Liver (tissue), 9 donors: ENCODE measurements around the gene VN1R5. TPM values are rescaled to one million over a fixed set of nuclear protein-coding genes. Genes with fewer than 3 reads are reported as not detected.

ENCODE experiments used
- DNase-seq: peaks from one replicate; pipeline ENCODE4 v3.0.0-alpha.2; 2017; ENCODE audit warnings: low spot score
- H3K27ac ChIP-seq, 2 donors: one replicate each; pipeline ENCODE4 v1.7.0; 2013; ENCODE audit warnings: inconsistent platforms in 2 of 2, low read length in 2 of 2, control low read depth in 1 of 2, low read depth in 1 of 2, mild to moderate bottlenecking in 1 of 2
- H3K27me3 ChIP-seq, 4 donors: one replicate each; pipeline versions ENCODE4 v1.6.1 to v1.7.0; 2013; ENCODE audit warnings: low read length in 3 of 4, inconsistent platforms in 1 of 4, mild to moderate bottlenecking in 1 of 4, moderate library complexity in 1 of 4; ENCODE audit not compliant: control insufficient read depth in 4 of 4, insufficient read depth in 4 of 4
- H3K36me3 ChIP-seq, 4 donors: one replicate each; pipeline versions ENCODE4 v1.6.1 to v1.7.0; 2013; ENCODE audit warnings: low read length in 3 of 4, mild to moderate bottlenecking in 3 of 4, low read depth in 1 of 4, moderate library complexity in 1 of 4; ENCODE audit not compliant: control insufficient read depth in 4 of 4, insufficient read depth in 3 of 4
- H3K4me1 ChIP-seq, 4 donors: one replicate each; pipeline versions ENCODE4 v1.6.1 to v1.7.0; 2013; ENCODE audit warnings: low read length in 3 of 4, mild to moderate bottlenecking in 3 of 4, moderate library complexity in 1 of 4; ENCODE audit not compliant: control insufficient read depth in 4 of 4, insufficient read depth in 4 of 4
- H3K4me3 ChIP-seq, 3 donors: one replicate each; pipeline versions ENCODE4 v1.6.1 to v1.7.0; 2013; ENCODE audit warnings: low read length in 3 of 3, control low read depth in 1 of 3, low read depth in 1 of 3, mild to moderate bottlenecking in 1 of 3
- H3K9ac ChIP-seq, 2 donors: one replicate each; pipeline ENCODE4 v1.7.0; 2013; ENCODE audit warnings: low read length in 2 of 2, mild to moderate bottlenecking in 2 of 2, moderate library complexity in 2 of 2, control low read depth in 1 of 2, low read depth in 1 of 2
- H3K9me3 ChIP-seq, 4 donors: one replicate each; pipeline versions ENCODE4 v1.6.1 to v1.7.0; 2013; ENCODE audit warnings: low read length in 3 of 4; ENCODE audit not compliant: control insufficient read depth in 4 of 4
- EGR1 ChIP-seq, 2 donors: IDR thresholded peaks; 2 replicates each; pipeline ENCODE4 v1.6.1; 2016 to 2018; ENCODE audit warnings: antibody characterized with exemption in 2 of 2, low read depth in 2 of 2
- FOXA1 ChIP-seq: IDR thresholded peaks from 2 replicates; pipeline ENCODE4 v1.6.1; 2016; ENCODE audit warnings: antibody characterized with exemption
- FOXA2 ChIP-seq: IDR thresholded peaks from 2 replicates; pipeline ENCODE4 v1.6.1; 2016; ENCODE audit warnings: antibody characterized with exemption
- GABPA ChIP-seq, 2 donors: IDR thresholded peaks in 1 of 2; conservative IDR thresholded peaks in 1 of 2; 2 replicates each; pipeline ENCODE4 v1.6.1; 2016; ENCODE audit warnings: antibody characterized with exemption in 2 of 2, mild to moderate bottlenecking in 1 of 2, moderate library complexity in 1 of 2
- HNF4A ChIP-seq, 2 donors: conservative IDR thresholded peaks; 2 replicates each; pipeline ENCODE4 v1.6.1; 2016; ENCODE audit warnings: antibody characterized with exemption in 2 of 2, mild to moderate bottlenecking in 2 of 2
- HNF4G ChIP-seq: IDR thresholded peaks from 2 replicates; pipeline ENCODE4 v1.6.1; 2016; ENCODE audit warnings: antibody characterized with exemption
- JUND ChIP-seq, 2 donors: IDR thresholded peaks; 2 replicates each; pipeline ENCODE4 v1.6.1; 2016; ENCODE audit warnings: antibody characterized with exemption in 2 of 2
- NR2F2 ChIP-seq: IDR thresholded peaks from 2 replicates; pipeline ENCODE4 v1.6.1; 2016; ENCODE audit warnings: antibody characterized with exemption
- RAD21 ChIP-seq, 2 donors: IDR thresholded peaks; 2 replicates each; pipeline ENCODE4 v1.6.1; 2016; ENCODE audit warnings: antibody characterized with exemption in 2 of 2, mild to moderate bottlenecking in 2 of 2
- RXRA ChIP-seq, 2 donors: IDR thresholded peaks; 2 replicates each; pipeline ENCODE4 v1.6.1; 2017 to 2018; ENCODE audit warnings: antibody characterized with exemption in 2 of 2, mild to moderate bottlenecking in 1 of 2
- SP1 ChIP-seq: IDR thresholded peaks from 2 replicates; pipeline ENCODE4 v1.6.1; 2018; ENCODE audit warnings: antibody characterized with exemption, mild to moderate bottlenecking
- TAF1 ChIP-seq: conservative IDR thresholded peaks from 2 replicates; pipeline ENCODE4 v1.6.1; 2016; ENCODE audit warnings: antibody characterized with exemption, mild to moderate bottlenecking
- YY1 ChIP-seq: IDR thresholded peaks from 2 replicates; pipeline ENCODE4 v1.6.1; 2016; ENCODE audit warnings: antibody characterized with exemption, mild to moderate bottlenecking
- WGBS: extraction: QIAGEN DNeasy Blood & Tissue Kit; methylation state at CpG from one replicate; pipeline ENCODE4 v1.1.7; 2013; 5-methylcytosine and 5-hydroxymethylcytosine counted together
- polyA plus RNA-seq, 2 donors: library from polyadenylated mRNA; stranded (reverse) in 1 of 2; unstranded in 1 of 2; fragments of 200-250 nt in 1 of 2; fragments of >200 nt in 1 of 2; fragmentation: Nextera tagmentation in 1 of 2; extraction: Ambion mirVana in 1 of 2; gene quantifications; one replicate each; pipeline versions ENCODE4 v1.2.1 to v1.2.3, GENCODE V29; 2013 to 2015
- total RNA-seq, 2 donors: library from RNA; depleted of rRNA; stranded (reverse); fragments of >200 nt; gene quantifications; one replicate each; pipeline ENCODE4 v1.2.3, GENCODE V29; 2014
- TF ChIP-seq, protein P1 (sequence below): IDR thresholded peaks from 2 replicates; pipeline ENCODE4 v1.6.1; 2016; ENCODE audit warnings: antibody characterized with exemption, mild to moderate bottlenecking
- TF ChIP-seq, protein P2 (sequence below): fragments of 150-350 bp; IDR thresholded peaks from 2 replicates; pipeline ENCODE4 v1.5.1; 2017; ENCODE audit warnings: improper control_type of control experiment, low read depth, low read length; ENCODE audit not compliant: missing input control
- TF ChIP-seq, protein P3 (sequence below): IDR thresholded peaks from 2 replicates; pipeline ENCODE4 v1.6.1; 2016; ENCODE audit warnings: antibody characterized with exemption
- TF ChIP-seq, protein P4 (sequence below): IDR thresholded peaks from 2 replicates; pipeline ENCODE4 v1.6.1; 2016; ENCODE audit warnings: antibody characterized with exemption
- TF ChIP-seq, protein P5 (sequence below): IDR thresholded peaks from 2 replicates; pipeline ENCODE4 v1.6.1; 2016; ENCODE audit warnings: antibody characterized with exemption
- donor health status: healthy.
- donor health status: healthy.
- donor health status: healthy.
- donor health status: healthy.
- donor health status: healthy.

VN1R5 gene
- total and polyA plus RNA-seq, 4 donors, result not detected

DNA sequence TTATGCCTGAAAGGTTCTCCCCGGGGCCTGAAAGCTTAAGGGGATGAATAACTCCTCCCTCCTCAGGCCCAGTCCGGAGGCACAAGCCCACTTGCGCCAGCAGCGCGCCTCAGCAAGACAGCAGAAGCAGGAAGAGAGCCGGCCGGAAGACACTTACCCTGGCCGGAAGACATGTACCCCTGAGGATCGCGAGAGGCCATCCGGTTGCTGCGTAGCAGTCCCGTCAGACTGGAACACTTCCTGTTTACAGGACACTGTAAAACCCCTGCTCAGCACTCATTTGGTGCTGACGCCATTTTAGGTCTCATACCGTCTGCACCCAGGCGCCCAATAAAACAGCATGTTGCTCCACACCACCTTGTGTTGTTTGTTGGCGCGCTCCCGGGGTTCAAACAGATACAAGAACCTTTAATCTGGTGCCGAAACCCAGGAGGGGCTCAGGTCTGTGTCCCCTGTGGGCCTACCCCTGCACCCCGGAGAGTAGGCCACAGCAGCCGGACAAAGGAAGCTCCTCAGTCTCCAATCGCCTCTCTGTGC lies 30.3 kb downstream of the VN1R5 start:
- no peak overlapping the region for H3K9ac ChIP-seq
- H3K9me3 ChIP-seq, result peaks cover 0 to 7% (median 3%) of the 10 kb centered on the region in 4 donors
- H3K4me3 ChIP-seq, result no peak overlapping the region
- no peaks in the 10 kb centered on the region for H3K36me3 ChIP-seq
- TF ChIP-seq, protein P1, sequence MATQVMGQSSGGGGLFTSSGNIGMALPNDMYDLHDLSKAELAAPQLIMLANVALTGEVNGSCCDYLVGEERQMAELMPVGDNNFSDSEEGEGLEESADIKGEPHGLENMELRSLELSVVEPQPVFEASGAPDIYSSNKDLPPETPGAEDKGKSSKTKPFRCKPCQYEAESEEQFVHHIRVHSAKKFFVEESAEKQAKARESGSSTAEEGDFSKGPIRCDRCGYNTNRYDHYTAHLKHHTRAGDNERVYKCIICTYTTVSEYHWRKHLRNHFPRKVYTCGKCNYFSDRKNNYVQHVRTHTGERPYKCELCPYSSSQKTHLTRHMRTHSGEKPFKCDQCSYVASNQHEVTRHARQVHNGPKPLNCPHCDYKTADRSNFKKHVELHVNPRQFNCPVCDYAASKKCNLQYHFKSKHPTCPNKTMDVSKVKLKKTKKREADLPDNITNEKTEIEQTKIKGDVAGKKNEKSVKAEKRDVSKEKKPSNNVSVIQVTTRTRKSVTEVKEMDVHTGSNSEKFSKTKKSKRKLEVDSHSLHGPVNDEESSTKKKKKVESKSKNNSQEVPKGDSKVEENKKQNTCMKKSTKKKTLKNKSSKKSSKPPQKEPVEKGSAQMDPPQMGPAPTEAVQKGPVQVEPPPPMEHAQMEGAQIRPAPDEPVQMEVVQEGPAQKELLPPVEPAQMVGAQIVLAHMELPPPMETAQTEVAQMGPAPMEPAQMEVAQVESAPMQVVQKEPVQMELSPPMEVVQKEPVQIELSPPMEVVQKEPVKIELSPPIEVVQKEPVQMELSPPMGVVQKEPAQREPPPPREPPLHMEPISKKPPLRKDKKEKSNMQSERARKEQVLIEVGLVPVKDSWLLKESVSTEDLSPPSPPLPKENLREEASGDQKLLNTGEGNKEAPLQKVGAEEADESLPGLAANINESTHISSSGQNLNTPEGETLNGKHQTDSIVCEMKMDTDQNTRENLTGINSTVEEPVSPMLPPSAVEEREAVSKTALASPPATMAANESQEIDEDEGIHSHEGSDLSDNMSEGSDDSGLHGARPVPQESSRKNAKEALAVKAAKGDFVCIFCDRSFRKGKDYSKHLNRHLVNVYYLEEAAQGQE, result no peak
- TF ChIP-seq FOXA1 (no peak), SP1 (no peak), TAF1 (no peak), JUND (IDR thresholded peaks at IDR 0.05) (no peak), NR2F2 (no peak), RAD21 (IDR thresholded peaks at IDR 0.05) (no peak), FOXA2 (no peak), YY1 (no peak), HNF4A (conservative IDR thresholded peaks at IDR 0.05) (no peak), EGR1 (IDR thresholded peaks at IDR 0.05; ENCODE audit: low read depth in 2 of 2) (no peak), RXRA (IDR thresholded peaks at IDR 0.05) (no peak), GABPA (IDR thresholded peaks at IDR 0.05 in 1 of 2, conservative IDR thresholded peaks at IDR 0.05 in 1 of 2) (no peak), HNF4G (no peak)
- TF ChIP-seq, protein P2, sequence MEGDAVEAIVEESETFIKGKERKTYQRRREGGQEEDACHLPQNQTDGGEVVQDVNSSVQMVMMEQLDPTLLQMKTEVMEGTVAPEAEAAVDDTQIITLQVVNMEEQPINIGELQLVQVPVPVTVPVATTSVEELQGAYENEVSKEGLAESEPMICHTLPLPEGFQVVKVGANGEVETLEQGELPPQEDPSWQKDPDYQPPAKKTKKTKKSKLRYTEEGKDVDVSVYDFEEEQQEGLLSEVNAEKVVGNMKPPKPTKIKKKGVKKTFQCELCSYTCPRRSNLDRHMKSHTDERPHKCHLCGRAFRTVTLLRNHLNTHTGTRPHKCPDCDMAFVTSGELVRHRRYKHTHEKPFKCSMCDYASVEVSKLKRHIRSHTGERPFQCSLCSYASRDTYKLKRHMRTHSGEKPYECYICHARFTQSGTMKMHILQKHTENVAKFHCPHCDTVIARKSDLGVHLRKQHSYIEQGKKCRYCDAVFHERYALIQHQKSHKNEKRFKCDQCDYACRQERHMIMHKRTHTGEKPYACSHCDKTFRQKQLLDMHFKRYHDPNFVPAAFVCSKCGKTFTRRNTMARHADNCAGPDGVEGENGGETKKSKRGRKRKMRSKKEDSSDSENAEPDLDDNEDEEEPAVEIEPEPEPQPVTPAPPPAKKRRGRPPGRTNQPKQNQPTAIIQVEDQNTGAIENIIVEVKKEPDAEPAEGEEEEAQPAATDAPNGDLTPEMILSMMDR, result no peak
- TF ChIP-seq, protein P3, sequence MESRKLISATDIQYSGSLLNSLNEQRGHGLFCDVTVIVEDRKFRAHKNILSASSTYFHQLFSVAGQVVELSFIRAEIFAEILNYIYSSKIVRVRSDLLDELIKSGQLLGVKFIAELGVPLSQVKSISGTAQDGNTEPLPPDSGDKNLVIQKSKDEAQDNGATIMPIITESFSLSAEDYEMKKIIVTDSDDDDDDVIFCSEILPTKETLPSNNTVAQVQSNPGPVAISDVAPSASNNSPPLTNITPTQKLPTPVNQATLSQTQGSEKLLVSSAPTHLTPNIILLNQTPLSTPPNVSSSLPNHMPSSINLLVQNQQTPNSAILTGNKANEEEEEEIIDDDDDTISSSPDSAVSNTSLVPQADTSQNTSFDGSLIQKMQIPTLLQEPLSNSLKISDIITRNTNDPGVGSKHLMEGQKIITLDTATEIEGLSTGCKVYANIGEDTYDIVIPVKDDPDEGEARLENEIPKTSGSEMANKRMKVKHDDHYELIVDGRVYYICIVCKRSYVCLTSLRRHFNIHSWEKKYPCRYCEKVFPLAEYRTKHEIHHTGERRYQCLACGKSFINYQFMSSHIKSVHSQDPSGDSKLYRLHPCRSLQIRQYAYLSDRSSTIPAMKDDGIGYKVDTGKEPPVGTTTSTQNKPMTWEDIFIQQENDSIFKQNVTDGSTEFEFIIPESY, result no peak
- TF ChIP-seq, protein P4, sequence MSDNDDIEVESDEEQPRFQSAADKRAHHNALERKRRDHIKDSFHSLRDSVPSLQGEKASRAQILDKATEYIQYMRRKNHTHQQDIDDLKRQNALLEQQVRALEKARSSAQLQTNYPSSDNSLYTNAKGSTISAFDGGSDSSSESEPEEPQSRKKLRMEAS, result no peak
- TF ChIP-seq, protein P5, sequence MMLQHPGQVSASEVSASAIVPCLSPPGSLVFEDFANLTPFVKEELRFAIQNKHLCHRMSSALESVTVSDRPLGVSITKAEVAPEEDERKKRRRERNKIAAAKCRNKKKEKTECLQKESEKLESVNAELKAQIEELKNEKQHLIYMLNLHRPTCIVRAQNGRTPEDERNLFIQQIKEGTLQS, result no peak
- H3K27ac ChIP-seq, result no peak overlapping the region
- peak; percentile 13 for DNase-seq
- 97% methylated on average over 23 of the region's 23 CpGs for WGBS
- no peaks in the 10 kb centered on the region for H3K27me3 ChIP-seq
- H3K4me1 ChIP-seq, result no peaks in the 10 kb centered on the region
